Heart left ventricle (tissue), 13 donors: Measurements from ENCODE around the gene MYO6.

Experiments used
- POLR2A ChIP-seq, 2 donors: fragments of 450-650 bp; IDR thresholded peaks; one replicate each; pipeline ENCODE4 v1.6.1; 2017; ENCODE audit warnings: antibody characterized with exemption in 2 of 2, mild to moderate bottlenecking in 2 of 2, moderate library complexity in 2 of 2
- TF ChIP-seq, protein P1 (sequence below), 12 donors: fragments of 200-600 bp; sonication (generic) in 4 of 12; IDR thresholded peaks; one replicate each; pipeline versions ENCODE4 v1.5.0 to v1.8.0; 2018 to 2022; ENCODE audit warnings: antibody characterized with exemption in 12 of 12, mild to moderate bottlenecking in 5 of 12
- donor health status: ischemic (EF 13 %, LVEDD 7.1; RV severe dilation, severe dysfunction).
- donor health status: DM: no; HTN: yes; CAD: no.
- donor health status: DM: no; HTN: no; CAD: no.
- donor health status: ischemic (EF 25% LVEDD 6.9; RV normal size, moderate dysfunction).
- donor health status: ischemic (EF 25% LVEDD 5.7; RV mildly dilated, moderate dysfunction).
- donor health status: ischemic (EF 35%, LVEDD 5.7; RV mildly dilated, moderate dysfunction).
- donor health status: nonischemic (EF 11% LVEDD 7.7; RV severe dilation, severe dysfunction).
- donor health status: DM: yes; HTN: yes; CAD: no.
- donor health status: PGD.
- donor health status: ischemic (EF 29% LVEDD 5.4; RV normal size, mild dysfunction).
- donor health status: nonischemic (EF 23%, LVEDD 6.1; RV moderate dilation, normal function).

DNA sequence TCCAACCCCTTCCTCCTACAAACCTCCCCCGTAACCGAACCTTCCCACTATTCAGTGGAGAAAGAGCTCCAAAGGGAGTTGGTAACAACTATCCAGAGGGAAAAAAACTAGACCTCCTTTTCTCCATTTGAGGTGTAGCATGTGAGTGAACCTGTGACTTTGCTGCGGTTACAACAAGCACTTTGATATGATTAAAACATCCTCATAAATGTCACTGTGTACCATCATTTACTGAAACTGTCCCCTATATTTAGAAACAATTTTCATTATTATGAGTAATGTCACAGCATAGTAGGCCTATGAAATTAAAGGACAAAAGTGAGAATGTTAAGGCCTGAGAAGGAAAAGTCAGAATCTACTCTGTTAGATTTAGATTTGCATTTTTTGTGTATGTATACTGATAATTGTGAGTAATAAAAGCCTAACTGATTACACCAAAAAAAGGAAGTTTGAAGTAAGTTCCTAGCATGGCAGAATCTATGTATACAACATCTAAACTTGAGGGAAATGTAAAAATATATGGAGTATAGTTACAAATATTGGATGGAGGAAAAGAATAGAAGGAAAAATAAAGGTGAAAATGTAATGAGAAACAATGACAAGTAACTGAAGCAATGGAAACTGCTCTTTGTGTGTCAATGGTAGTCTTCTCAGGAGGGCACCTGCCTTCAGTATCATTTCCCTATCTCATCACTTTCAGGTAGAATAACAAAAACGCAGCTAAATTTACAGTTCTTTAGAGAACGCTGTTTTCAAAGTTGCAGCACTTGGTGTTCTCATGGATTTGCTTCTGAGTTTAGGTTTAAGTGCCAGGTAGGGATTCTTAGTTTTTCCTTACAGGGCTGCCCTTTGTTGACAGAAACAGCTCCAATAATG lies 177.5 kb downstream of the MYO6 start:
- TF ChIP-seq POLR2A (IDR thresholded peaks at IDR 0.05), result no peak
- TF ChIP-seq, protein P1, sequence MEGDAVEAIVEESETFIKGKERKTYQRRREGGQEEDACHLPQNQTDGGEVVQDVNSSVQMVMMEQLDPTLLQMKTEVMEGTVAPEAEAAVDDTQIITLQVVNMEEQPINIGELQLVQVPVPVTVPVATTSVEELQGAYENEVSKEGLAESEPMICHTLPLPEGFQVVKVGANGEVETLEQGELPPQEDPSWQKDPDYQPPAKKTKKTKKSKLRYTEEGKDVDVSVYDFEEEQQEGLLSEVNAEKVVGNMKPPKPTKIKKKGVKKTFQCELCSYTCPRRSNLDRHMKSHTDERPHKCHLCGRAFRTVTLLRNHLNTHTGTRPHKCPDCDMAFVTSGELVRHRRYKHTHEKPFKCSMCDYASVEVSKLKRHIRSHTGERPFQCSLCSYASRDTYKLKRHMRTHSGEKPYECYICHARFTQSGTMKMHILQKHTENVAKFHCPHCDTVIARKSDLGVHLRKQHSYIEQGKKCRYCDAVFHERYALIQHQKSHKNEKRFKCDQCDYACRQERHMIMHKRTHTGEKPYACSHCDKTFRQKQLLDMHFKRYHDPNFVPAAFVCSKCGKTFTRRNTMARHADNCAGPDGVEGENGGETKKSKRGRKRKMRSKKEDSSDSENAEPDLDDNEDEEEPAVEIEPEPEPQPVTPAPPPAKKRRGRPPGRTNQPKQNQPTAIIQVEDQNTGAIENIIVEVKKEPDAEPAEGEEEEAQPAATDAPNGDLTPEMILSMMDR (IDR thresholded peaks at IDR 0.05), result no peak
